AG09309 (cell line): Measurements from ENCODE around the gene PADI4.

Experiments used
- DNase-seq: peaks from one replicate; pipeline ENCODE4 v3.0.0-alpha.2; 2010; ENCODE audit warnings: low read depth
- H3K4me3 ChIP-seq: 2 replicates; pipeline ENCODE4 v1.5.1; 2011; ENCODE audit warnings: mild to moderate bottlenecking, low read depth, low read length, moderate library complexity; ENCODE audit not compliant: control insufficient read depth
- CTCF ChIP-seq: IDR thresholded peaks from 2 replicates; pipeline ENCODE4 v1.5.1; 2011; ENCODE audit warnings: mild to moderate bottlenecking, low read depth, low read length, inconsistent platforms; ENCODE audit not compliant: insufficient read depth, control insufficient read depth; ENCODE audit errors: missing control alignments

The PADI4 gene

GRCh38 chr1:17292299-17293160 is 15.5 kb upstream of the PADI4 start:
- TF ChIP-seq CTCF, result no peak

GRCh38 chr1:17293681-17294425 is 14.1 kb upstream of the PADI4 start:
- no peak for DNase-seq
- TF ChIP-seq CTCF, result no peak
- H3K4me3 ChIP-seq, result no peak overlapping the region

More at GRCh38 chr1:17292299-17293160, 15.5 kb upstream of the PADI4 start:
- H3K4me3 ChIP-seq, result no peak overlapping the region
- no peak for DNase-seq

- no peak for TF ChIP-seq CTCF
- H3K4me3 ChIP-seq, result no peak overlapping the region
- no peak for DNase-seq
These were observed 12.7 kb upstream of the PADI4 start for GRCh38 chr1:17295292-17295691.

- H3K4me3 ChIP-seq, result no peak overlapping the region
- no peak for DNase-seq
- TF ChIP-seq CTCF, result no peak
These were observed 11.9 kb upstream of the PADI4 start for GRCh38 chr1:17296086-17296485.

- no peak for TF ChIP-seq CTCF
- DNase-seq, result no peak
- no peak overlapping the region for H3K4me3 ChIP-seq
These were observed 10.0 kb upstream of the PADI4 start for GRCh38 chr1:17297991-17298390.

- no peak for TF ChIP-seq CTCF
- no peak overlapping the region for H3K4me3 ChIP-seq
- DNase-seq, result no peak
These were observed 6.2 kb upstream of the PADI4 start for GRCh38 chr1:17301767-17302166.
